NCI-H128 (cell line): Measurements from ENCODE around the gene HMCN1.
"Not testable (repeated sequence)": the region's sequence is repeated elsewhere in the genome, so short reads cannot be mapped to it uniquely, and the experiment has no call there.

ENCODE experiments used
- DNase-seq: peaks from one replicate; lab custom pipeline; 2025; ENCODE audit not compliant: unreplicated experiment; lab: John Stamatoyannopoulos, UW

The HMCN1 gene

DNA sequence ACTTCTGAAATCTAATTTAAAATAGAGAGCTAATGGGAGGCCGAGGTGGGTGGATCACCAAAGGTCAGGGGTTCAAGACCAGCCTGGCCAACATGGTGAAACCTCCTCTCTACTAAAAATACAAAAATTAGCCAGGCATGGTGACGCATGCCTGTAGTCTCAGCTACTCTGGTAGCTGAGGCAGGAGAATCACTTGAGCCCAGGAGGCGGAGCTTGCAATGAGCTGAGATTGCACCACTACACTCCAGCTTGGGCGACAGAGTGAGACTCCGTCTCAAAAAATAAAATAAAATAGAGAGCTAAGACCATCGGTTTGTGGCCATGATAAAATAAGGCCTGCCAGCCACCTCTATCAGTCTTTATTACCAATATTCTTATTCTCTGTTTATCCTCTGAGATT is 452.1 kb downstream of the HMCN1 start:
- DNase-seq = not testable (repeated sequence)

DNA sequence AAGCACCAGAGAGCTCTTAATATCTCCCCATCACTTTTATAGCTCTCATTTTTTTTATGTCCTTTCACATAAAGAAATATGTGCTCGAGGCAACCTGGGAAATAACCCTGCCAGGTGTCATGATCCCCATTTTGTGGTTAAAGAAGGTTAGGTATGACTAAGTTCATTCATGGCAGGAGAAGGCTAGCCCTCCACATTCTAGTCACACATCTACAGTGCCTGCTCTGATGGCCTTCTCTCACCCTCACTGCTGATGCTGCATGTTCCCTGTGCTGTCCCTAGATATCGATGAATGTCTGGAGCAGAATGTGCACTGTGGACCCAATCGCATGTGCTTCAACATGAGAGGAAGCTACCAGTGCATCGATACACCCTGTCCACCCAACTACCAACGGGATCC is 453.4 kb downstream of the HMCN1 start:
- no peak for DNase-seq

DNA sequence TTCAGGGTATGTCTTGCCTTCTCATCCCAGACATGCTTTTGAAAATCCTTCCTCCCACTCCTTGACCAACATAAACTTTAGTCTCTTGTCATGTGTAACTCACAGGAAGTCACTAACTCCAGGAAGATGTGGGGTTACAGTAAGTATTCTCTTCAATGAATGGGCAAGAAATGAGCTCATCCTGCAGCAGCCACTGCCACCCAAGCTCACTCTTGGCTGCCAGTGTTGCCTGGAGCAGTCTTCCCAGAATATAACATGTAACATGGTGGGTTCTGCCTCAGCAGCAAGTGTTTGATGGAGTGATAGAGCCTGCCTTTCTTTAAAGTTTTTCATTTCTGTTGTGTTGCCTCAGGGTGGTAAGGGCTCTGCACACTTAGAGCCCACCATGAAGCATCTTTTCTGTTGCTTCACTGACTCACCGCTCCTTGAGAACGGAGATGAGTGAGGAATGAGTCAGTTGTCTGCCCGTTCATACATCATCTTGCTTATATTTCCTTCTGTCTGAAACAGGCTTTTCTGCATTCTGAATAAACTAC is 453.9 kb downstream of the HMCN1 start:
- DNase-seq = no peak

DNA sequence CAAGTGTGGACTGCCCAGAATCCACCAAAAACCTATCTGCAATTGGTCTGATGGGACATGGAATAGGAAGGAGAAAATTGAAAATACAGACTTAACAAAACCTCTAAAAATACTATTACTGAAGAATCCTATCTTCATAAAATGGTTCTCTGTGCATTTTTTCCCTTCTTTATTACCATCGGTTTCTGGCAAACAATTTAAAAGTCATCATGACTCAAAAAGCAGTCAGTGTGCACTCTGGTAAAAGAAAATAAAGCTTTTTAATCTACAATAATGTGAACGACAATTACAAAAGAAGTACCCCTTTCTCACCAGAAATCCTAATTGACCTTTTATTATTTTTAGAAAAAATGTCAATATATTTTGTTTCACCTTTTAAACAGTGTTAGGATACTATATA is 454.5 kb downstream of the HMCN1 start:
- no peak for DNase-seq

DNA sequence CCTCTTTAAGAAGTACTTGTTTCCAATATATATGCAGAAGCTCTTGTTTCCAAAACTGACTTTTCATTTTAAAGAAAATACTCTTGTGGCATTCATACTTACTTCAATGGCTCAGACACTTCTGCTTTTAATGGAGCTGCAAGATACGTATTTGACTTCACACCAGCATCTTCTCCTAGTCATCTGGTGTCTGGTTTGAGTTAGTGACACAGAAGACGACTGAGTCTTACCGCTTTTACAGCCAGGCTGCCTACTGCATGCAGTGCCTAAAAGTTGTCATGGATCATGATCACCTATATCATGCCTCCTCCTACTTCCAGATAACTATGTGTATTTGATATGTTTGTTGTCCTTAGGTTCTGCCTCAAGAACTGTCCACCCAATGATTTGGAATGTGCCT is 455.0 kb downstream of the HMCN1 start:
- no peak for DNase-seq

DNA sequence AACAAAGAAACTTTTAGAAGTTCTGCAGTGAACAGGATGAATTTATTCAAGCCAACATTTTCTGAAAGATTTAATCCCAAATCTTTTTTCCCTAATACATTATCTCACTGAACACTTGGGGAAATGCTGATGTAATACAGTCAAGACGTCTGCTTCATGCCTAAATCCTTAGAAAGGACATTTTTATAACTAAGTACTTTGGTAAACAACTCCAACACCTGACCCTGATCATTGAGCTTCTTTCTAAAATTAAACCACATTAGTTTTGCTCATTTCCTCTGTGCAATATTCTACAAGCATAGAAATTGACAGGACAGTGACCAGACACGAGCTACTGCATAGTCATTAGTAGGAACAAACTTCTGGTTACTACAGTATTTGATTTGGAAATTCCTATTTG is 457.3 kb downstream of the HMCN1 start:
- DNase-seq = no peak

DNA sequence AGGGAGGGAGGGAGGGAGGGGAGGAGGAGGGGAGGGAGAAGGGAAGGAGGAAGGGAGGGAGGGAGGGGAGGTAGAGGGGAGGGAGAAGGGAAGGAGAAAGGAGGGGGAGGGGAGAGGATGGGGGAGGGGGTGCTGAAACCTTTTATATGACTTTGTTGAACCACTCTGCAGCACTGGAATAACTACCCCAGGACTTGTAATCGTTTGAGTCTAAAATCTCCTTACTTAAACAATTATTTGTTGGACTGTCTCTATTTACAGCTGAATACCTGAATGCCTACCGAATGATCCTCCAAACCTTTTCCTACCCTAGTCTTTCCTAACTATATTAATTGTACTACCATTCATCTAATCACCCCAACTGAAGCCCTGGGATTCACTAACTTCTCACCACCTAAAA is 459.0 kb downstream of the HMCN1 start:
- no peak for DNase-seq

DNA sequence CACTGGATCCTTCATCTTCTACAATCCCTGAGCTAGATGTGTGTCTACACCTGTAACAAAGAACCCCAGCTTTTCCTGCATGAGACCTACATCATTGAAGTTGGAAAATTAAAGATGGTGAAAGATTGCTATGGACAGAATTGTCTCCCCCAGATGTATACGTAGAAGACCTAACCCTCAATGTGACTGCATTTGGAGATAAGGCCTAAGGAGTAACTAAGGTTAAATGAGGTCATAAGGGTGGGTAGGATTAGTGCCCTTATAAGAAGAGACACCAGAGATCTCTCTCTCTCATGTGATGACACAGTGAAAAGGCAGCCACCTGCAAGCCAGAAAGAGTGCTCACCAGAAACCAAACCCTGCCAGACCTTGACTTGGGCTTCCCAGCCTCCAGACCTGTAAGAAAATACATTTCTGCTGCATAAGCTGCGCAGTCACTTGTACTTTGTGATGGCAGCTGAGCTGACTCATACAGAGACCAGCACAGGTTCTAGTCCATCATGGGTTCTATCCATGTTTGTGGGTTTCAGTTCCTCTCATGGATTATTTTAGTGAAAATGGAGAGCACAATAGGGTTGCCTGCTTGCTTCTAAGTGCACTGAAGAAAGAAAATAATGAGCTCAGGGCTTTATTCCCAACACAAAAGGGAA is 460.0 kb downstream of the HMCN1 start:
- DNase-seq = no peak

DNA sequence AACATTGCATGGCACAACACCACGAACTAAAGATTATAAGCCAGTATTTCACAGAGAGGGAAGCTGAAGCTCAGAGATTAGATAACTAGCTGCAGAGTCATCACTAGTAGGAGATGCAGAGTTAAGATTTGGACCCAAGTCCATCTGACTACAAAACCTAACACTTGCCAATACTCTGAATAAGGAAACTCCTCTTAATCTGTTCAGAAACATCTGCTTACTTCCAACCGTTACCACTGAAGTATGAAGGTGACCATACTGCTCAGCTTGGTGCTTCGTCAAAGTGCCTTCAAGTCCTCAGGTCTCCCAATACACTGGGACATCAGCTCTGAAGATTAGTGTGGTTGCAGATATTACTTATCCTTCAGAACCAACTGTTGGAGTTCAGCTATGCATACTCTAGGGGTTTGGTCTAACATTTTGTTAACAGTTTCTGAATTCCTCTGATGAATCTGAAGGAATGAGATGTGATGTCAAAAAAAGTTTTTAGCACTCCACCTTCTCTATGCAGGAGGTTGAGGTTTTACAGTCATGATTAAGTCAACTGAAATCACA is 461.3 kb downstream of the HMCN1 start:
- no peak for DNase-seq

DNA sequence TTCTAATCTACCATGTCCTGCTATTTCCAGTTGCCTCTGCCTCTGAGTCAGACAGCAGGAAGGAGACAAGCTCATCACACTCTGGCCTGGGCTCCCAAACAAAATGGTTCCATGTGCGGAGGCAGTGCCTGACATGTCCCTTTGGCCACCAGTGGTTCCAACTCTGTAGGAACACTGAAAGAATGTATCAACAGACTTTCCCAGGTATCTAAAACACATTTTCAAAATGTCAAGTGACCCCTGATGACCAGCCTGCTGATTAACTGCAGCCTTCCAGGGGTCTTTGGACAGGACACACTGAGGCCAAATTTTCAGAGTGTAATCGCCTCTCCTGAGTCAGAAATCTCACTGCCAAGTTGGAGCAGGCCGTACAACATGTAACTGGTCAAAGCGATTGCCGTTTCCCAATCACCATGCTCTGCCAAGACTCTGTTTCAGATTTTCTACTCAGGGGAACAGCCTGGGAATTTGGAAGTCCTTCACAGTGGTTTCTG is 468.1 kb downstream of the HMCN1 start:
- no peak for DNase-seq

DNA sequence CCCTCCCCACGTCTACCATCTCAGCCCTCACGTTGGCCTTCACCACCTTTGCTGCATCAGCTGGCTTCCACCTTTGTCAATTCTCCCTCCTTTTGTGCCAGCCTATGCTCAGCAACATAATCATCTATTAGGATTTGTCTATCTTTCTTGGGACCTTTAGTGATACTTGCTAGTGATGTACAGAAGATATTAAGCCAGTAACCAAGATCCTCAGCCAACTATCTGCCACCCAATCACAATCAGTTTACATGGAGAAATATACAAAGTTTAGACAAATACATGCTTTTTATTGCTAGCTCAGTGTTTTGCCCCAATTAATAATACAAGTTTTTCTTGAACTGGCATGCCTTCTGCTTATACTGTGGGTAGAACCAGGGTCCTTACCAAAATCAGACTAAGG is 468.6 kb downstream of the HMCN1 start:
- DNase-seq = no peak

DNA sequence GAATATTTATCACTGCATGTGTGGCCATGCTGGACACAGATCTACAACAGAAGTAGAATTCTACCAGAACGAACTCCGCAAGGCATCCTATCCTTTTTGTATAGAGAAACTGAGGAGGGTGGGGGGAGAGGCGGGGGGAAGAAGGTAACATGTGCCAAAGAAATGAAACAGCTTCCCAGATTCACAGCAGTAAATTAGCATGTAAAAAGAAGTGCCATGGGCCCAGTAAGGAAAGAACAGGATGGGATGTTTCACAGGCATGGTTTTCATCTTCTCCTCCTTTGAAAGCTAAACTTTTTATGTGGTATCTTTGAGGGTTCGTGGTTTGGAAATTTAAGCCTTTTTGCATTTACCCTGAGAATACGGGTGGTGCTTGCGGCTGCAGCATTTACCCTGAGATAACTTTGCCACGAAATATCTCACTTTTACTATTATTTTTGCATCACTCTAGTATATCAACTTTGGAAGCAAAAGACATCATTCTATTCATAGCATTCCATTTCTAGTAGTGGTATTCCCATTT is 471.9 kb downstream of the HMCN1 start:
- DNase-seq = no peak

DNA sequence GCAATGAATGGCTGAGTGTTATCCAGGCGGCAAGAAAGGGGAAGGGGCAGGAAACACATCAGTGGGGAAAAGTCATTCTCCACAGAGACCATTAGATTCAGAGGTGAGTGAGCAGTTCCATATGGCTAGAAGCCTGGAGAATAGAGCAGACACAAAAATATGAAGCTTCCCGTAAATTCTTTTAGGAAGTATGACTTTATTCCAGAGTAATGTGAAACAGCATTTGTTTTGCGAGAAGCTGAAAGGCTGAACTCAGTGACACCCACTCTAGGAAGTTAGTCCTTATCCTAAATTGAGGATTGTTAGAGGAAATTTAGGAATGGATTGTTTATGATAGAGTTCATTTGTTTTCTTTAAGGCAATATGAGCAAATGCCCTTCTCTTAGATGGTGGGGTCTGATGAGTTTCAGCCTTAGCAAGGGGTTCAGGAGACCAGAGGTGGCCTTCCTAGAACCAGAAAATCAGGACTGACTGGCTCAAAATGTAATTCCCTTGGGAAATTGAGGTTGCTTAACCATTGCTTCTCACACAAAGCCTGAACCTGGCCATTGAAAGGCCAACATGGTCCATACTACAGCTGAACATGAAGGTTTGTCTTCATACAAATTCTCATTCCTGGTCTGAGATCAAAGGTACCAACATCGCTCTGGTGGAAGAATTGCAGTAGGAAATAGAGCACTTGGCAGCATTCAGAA is 473.3 kb downstream of the HMCN1 start:
- DNase-seq = no peak

DNA sequence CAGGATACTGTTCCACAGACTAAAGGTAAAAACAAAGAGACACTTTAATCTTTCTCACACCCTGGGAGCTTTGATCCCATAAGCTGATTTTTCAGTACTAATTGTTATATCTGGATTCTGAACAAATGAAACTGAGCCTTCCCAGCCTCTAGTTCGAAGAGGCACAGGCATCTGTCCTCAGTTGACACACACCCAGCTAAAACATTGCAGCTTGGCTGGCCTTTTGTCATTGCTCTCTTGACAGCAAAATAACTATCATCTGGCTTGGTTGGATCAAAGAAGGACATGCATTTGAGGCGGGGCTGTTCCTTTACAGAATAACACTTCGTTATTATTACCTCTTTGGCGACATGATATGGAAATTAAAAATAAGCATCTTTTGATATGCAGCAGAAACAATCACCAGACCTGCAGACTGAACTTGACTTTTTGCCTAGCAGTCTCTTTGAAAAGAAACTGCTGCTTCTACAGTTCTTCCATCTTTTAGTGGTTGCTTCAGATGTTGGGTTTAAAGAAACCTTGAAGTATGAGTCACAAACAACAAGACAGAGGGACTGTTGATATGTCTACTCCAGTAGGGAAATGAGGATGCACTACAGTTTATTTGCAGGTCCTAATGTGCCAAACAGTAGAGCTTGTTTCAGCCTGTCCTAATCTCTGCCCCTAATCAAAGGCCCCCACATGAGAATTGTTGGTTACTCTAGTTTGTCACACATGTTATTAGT is 474.4 kb downstream of the HMCN1 start:
- DNase-seq = no peak

DNA sequence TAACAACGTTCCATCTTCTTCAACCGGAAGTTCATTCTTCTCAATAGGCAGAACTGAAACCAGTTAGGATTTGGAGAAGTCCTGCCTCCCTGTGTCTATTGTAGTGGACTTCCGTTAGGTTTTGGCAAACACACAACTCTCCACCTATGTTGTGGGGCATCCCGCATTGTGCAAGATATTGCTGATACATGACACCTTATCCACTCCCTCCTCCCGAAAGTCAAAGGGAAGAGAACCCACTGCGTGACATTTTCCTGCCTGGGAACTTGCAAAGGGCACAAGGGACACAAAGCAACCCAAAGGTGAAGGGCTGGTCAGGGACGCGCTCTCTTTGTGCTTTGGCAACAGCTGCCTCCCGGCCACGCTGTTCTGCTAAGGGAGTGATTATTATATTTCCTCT is 476.1 kb downstream of the HMCN1 start:
- DNase-seq = no peak

DNA sequence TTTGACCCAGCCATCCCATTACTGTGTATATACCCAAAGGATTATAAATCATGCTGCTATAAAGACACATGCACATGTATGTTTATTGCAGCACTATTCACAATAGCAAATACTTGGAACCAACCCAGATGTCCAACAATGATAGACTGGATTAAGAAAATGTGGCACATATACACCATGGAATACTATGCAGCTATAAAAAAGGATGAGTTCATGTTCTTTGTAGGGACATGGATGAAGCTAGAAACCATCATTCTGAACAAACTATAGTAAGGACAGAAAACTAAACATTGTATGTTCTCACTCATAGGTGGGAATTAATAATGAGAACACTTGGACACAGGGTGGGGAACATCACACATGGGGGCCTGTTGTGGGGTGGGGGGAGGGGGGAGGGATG is 477.4 kb downstream of the HMCN1 start:
- DNase-seq = not testable (repeated sequence)

DNA sequence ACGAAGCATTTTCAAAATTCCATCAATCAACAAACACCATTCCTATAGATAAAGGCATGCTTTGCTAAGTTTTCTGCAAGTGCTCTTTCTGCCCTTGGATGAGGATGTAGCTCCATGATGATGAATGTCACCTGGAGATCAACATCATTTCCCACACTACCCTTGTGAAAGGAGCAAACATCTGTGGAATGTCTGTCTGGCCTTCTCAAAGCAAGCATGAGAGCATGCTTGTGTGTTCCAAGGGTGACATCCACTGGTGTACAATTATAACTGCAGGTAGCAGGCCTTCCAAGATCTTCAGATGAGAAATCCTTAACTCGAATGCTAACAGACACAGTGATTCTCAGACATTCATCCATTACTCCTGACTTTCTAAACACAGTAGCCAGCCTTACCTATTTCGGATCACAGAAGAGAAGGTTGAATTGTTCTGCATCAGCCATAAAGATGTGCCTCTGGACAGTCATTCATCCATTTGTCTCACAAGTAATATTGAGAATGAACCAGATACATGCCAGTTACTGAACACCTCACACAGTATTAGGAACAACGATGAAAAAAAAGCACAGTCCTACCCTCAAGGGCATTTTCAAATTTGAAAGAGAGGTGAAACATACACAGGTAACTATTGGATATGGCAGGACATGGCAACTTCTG is 478.5 kb downstream of the HMCN1 start:
- peak; percentile 23 for DNase-seq

DNA sequence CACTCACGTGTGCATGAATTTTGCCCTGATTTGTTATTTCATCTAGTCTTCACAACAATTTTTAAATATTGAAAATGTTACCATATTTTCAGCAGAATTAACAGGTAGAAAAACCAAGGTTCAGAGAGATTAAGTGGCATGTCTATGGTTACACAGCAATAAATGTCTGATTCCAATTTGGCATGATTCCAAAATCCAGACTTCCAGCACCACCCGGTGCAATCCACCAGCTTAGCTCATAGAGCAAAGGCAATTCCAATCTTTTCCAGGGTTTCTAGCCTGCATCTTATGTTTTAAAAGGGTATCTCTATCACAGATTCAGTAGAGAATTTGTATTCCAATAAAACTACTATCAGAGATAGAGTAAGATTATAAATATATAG is 479.0 kb downstream of the HMCN1 start:
- no peak for DNase-seq

DNA sequence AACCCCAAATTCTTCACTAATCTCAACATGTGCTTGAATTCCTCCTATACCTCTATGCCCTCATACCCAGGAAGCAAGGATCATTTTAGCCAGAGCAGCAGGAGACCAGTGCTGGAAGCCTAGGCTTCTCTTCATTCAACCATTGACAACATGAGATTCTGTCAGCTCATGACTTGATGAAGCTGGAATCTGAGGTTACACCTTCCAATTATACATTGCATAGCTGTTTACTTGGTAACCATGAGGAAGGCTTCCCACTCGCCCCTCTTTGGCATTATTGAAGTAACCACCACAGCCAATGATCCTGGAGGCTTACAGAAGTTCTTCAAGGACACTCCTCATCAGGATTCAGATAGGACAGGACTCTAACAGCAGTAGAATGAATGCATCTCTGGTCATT is 480.6 kb downstream of the HMCN1 start:
- DNase-seq = no peak

DNA sequence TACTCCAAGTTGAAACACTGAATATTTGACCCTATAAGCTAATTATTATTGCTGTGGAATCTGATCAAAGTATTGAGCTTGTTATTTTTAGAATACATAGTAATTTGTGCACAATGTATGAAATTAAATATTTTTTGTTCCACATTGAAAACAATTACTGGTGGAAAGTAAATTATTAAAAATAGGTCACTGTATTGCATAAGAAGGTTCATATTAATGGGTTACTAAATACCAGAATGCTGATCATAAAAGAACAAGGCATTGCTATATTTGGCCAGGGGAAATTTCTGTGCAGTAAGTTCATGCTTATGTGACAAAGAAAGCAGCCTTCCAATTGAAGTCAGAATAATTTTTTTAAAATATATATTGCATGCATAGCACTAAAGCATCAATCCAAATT is 481.4 kb downstream of the HMCN1 start:
- no peak for DNase-seq
